Measurements from ENCODE around the gene FRMD4A. TPM values are rescaled to one million over a fixed set of nuclear protein-coding genes. Genes with fewer than 3 reads are reported as not detected.

FRMD4A gene
- polyA plus RNA-seq, 1 donor (not counting 4 experiments of a cell fraction or from before 2014, with no cell fraction given), result 12.9 TPM

GRCh38 chr10:14025283-14026189 is 305.2 kb downstream of the FRMD4A start:
- H3K27me3 ChIP-seq (ENCODE audit: control insufficient read depth, extremely low read depth, insufficient read depth, low read length), result peaks cover 18% of the 10 kb centered on the region
- no peak for FAIRE-seq

GRCh38 chr10:14024329-14025202 is 306.2 kb downstream of the FRMD4A start:
- no peak overlapping the region for H3K4me3 ChIP-seq (ENCODE audit: control insufficient read depth in 2 of 3, extremely low read depth in 1 of 3, insufficient read depth in 2 of 3, low read depth in 1 of 3, low read length in 3 of 3)
- dilution Hi-C loops (cut with MboI; ENCODE audit: extremely low pct_ligation_motif_present, low sequenced_read_pairs), result no loop called here

More at GRCh38 chr10:14025283-14026189, 305.2 kb downstream of the FRMD4A start:
- Histone ChIP-seq H2AFZ (ENCODE audit: control insufficient read depth, low read length) (no peak overlapping the region), H3K4me2 (ENCODE audit: control insufficient read depth, extremely low read depth, insufficient read depth, low read depth, low read length) (no peak overlapping the region), H3K9me3 (ENCODE audit: control insufficient read depth, low read depth, low read length) (no peaks in the 10 kb centered on the region), H4K20me1 (ENCODE audit: control insufficient read depth, extremely low read depth, insufficient read depth, low read length) (no peaks in the 10 kb centered on the region), H3K4me1 (ENCODE audit: control insufficient read depth, extremely low read depth, insufficient read depth, low read length) (no peaks in the 10 kb centered on the region), H3K9me1 (ENCODE audit: control insufficient read depth, extremely low read depth, insufficient read depth, low read length) (no peaks in the 10 kb centered on the region), H3K79me2 (ENCODE audit: control insufficient read depth, insufficient read depth, low read length) (no peaks in the 10 kb centered on the region), H3K36me3 (ENCODE audit: control insufficient read depth in 2 of 2, extremely low read depth in 1 of 2, insufficient read depth in 2 of 2, low read length in 2 of 2) (no peaks in the 10 kb centered on the region), H3K4me3 (ENCODE audit: control insufficient read depth in 2 of 3, extremely low read depth in 1 of 3, insufficient read depth in 2 of 3, low read depth in 1 of 3, low read length in 3 of 3) (no peak overlapping the region), H3K9ac (ENCODE audit: control insufficient read depth, extremely low read depth, insufficient read depth, low read length) (no peak overlapping the region), H3K27ac (ENCODE audit: control insufficient read depth, insufficient read depth, low read length) (no peak overlapping the region)
- dilution Hi-C loops (cut with MboI; ENCODE audit: extremely low pct_ligation_motif_present, low sequenced_read_pairs), result no loop called here
- TF ChIP-seq EZH2 (IDR thresholded peaks at IDR 0.05; ENCODE audit: low read length), result no peak
- TF ChIP-seq CTCF (optimal IDR thresholded peaks at IDR 0.05 in 1 of 3, IDR thresholded peaks at IDR 0.05 in 1 of 3, conservative IDR thresholded peaks at IDR 0.05 in 1 of 3; ENCODE audit: extremely low read depth in 1 of 3, insufficient read depth in 2 of 3, low read length in 3 of 3), result no peak
- no peak for DNase-seq (ENCODE audit: low read depth, low spot score)

More at GRCh38 chr10:14024329-14025202, 306.2 kb downstream of the FRMD4A start:
- Histone ChIP-seq H3K9ac (ENCODE audit: control insufficient read depth, extremely low read depth, insufficient read depth, low read length) (no peak overlapping the region), H3K9me1 (ENCODE audit: control insufficient read depth, extremely low read depth, insufficient read depth, low read length) (no peaks in the 10 kb centered on the region), H3K27ac (ENCODE audit: control insufficient read depth, insufficient read depth, low read length) (no peak overlapping the region), H2AFZ (ENCODE audit: control insufficient read depth, low read length) (no peak overlapping the region), H3K79me2 (ENCODE audit: control insufficient read depth, insufficient read depth, low read length) (no peaks in the 10 kb centered on the region), H3K27me3 (ENCODE audit: control insufficient read depth, extremely low read depth, insufficient read depth, low read length) (peaks cover 21% of the 10 kb centered on the region), H3K9me3 (ENCODE audit: control insufficient read depth, low read depth, low read length) (no peaks in the 10 kb centered on the region), H4K20me1 (ENCODE audit: control insufficient read depth, extremely low read depth, insufficient read depth, low read length) (no peaks in the 10 kb centered on the region), H3K4me2 (ENCODE audit: control insufficient read depth, extremely low read depth, insufficient read depth, low read depth, low read length) (no peak overlapping the region), H3K36me3 (ENCODE audit: control insufficient read depth in 2 of 2, extremely low read depth in 1 of 2, insufficient read depth in 2 of 2, low read length in 2 of 2) (no peaks in the 10 kb centered on the region), H3K4me1 (ENCODE audit: control insufficient read depth, extremely low read depth, insufficient read depth, low read length) (peaks cover 7% of the 10 kb centered on the region)
- DNase-seq (ENCODE audit: low read depth, low spot score) (no peak), FAIRE-seq (no peak)
- TF ChIP-seq CTCF (optimal IDR thresholded peaks at IDR 0.05 in 1 of 3, IDR thresholded peaks at IDR 0.05 in 1 of 3, conservative IDR thresholded peaks at IDR 0.05 in 1 of 3; ENCODE audit: extremely low read depth in 1 of 3, insufficient read depth in 2 of 3, low read length in 3 of 3), result no peak
- no peak for TF ChIP-seq EZH2 (IDR thresholded peaks at IDR 0.05; ENCODE audit: low read length)
